GM19043 (cell line): Measurements from ENCODE around the gene PPP1R36.

Experiments
- ATAC-seq: cut with Tn5 transposase; IDR thresholded peaks from one replicate; pipeline ENCODE4 v1.9.1; 2021; ENCODE audit warnings: low read depth; ENCODE audit not compliant: unreplicated experiment

The PPP1R36 gene, protein sequence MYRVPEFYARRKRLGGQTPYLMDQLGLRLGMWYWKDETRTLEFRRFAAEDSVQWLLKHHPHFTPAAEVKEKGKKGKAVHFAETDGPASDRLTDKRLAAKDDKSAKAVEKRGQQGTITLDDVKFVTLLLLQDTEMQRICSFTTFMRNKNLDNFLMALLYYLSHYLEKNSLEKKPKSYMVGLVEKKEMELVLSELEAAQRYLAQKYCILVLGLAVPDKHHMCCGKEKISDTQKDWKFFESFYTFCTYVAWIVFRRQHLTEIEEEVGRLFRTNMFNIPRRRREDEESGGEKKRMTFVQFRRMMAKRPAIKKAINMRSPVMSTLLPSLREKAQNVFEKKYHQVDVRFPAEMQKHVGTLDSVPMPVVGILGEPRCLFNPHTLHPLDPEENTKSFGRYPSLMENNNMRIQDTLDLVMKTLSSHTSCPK

GRCh38 chr14:64549791-64550620, at the start of gene PPP1R36:
Gene PPP1R36, plus strand, starts transcription at chr14:64549961. Its CDS starts 37 bp downstream, at chr14:64549998.
- ATAC-seq, result no peak

DNA sequence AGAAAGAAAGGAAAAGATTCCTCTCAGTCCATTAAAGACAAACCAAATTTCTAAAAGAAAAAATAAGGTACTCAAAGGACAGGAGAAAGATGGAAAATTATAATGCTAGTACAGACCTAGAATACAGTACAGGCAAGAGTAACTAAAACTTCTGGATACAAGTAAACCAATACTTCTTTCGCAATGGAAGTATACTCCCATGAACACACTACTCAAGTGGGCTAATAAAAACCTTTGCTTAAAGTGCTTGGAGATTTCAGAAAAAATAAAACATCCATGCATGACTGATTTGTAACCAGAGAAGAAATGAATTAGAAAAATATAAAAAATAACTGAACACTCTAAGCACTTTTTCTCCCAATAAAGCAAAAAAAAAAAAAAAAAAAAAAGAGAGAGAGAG, 49.7 kb upstream of the PPP1R36 start:
- ATAC-seq, result no peak

DNA sequence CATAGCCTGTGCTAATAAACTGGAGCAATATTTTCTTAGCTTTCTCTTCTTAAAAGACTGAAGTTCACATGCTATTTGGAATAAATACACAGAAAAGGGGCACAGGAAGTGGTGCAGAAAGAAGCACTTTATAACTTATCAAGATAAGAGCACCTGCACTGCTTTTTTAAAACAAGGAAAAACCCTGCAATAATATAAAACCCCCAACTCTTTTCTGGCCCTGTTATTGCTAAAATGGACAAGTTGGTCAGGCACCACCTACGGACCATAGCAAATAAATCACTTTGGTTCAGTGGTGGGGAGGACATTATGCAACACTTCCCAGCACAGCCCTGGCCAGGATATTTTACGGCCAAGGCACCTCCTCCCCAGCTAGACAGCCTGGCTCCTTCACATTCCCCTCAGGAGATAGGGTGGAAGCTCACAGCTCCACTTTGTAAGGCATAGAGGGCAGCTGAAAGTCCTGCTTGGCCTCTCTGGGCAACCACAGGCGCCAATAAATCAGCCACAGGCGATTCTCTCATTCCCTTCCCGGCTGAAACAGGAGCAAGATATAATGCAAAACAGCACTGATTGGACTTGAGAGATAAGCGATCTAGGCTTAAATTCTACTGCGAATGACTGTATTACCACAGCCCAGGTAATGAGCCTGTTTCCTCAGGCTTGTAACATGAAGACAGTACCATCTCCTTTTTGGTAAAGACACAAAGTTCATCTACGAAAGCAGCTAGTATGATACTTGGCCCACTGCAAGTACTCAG, 48.2 kb upstream of the PPP1R36 start:
- ATAC-seq, result no peak

- no peak for ATAC-seq
Observed at GRCh38 chr14:64502456-64502855, 47.3 kb upstream of the PPP1R36 start.

GRCh38 chr14:64502887-64503433, 46.8 kb upstream of the PPP1R36 start:
- peak; percentile 0 for ATAC-seq

DNA sequence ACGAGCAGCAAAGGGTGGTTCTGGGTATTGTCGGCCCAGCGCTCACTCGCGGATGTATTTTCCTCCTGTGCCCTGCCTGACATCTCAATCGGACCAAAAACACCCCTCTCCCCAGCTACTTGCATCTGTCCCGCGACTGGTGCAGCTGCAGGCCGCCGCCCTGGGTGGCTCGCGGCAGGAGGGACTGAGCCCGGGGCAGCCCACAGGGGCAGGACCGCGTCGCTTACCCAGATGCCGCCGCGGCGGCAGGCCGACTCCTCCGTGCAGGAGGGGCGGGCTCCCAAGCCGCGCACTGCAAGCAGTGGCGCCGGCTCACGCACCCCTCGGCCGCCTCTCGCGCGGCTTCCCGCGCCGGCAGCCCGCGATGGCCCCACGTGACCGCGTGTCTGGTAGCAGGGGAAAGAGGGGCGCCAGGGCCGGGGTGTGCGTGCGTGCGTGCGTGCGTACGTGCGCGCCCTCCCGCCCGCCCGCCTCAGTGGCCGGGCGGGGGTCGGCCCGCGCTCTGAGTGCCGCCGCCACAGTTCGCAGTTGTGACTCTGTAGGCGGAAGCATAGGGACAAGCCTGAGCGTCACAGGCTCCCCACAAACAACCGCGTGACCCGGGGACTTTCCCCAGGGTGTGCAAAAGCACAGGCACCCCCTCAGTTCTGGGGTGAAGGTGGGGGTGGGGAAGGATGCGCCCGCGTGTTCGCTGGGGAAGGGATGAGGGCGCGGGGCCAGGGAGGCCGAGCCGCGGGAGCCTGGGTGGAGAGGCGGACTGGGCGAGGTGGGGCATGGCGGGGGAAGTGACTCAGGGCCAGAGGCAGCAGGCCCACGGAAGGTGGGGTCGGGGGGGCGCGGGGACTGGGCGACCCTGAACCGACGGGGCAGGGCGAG, 46.1 kb upstream of the PPP1R36 start, which contains the start of gene ZBTB25:
ZBTB25 (minus strand) TSS at position 405 of the 876 bp plus-strand sequence. CDS start 13,305 bp downstream, outside the sequence.
- peak; percentile 48 for ATAC-seq

DNA sequence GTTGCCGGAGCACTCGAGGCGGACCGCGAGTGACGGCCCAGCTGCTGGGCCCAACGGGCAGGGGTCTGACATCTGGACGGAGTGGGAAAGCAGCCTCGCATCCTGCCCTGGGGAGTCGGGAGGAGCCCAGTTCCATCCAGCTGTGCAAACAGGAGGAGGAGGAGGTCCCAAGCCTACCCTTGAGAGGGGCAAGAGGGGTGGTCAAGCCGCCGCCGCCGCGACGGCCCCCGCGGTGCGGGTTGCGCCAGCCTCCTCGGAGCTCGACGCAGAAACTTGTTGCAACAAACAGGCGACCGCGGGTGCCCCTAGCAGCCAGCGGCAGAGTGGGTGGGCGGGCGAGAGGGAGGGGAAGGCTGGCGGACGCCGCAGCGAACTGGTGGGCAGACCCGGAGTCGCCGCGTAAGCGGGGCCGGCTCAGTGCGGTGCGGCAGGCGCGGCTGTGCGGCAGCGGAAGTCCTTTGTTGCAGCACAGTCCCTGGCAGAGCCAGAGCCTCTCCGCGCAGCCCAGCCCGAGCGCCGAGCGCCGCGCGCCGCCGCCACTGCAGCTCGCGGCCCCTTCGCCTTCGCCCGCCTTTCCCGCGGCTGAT, 45.4 kb upstream of the PPP1R36 start, which contains the start of gene ZBTB1:
ZBTB1 (plus strand) TSS at position 461 of the 587 bp plus-strand sequence. CDS start 16,735 bp downstream, outside the sequence.
- no peak for ATAC-seq

DNA sequence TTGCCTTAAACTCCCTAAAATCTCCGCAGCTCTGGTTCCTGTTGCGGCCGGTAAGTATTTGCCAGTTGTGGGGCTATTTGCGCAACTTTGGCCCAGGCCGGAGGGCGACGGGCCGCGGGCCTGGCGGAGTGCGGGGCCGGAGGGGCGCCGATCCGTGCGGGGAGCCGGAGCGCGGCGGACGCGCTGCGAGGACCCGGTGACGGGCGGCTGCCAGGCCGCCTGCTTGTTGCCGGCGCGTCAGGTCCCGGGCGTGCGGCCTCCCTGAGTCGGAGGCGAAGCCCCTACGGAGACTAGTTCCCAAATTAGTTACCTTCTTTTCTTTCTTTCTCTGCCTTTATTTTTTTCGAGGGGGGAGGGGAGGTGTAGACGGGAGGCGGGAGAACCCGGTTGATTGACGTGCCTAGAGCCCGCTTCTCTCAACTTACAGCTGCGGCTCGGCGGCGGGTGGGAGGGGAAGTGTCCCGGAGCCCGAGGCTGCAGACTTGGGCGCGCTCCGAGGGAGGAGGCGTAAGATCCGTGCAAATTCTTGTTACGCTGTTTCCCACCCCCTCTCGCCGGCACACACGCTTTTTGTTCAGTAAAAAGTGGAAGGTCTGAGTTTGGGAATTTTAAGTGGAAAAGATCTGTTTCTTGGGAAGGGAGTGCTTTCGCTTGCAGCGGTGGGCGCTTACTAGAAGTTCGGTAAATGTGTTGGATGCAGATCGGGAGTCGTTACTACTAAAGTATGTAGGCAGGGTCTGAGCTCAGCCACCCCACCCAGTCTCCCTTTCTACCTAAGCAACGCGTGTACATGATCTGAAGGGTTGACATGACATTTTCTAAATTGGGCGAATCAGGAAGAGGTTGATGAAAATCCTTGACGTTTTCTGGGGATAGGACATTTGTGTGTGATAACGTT, 44.6 kb upstream of the PPP1R36 start:
- peak; percentile 28 for ATAC-seq

- ATAC-seq, result no peak
Observed at GRCh38 chr14:64506721-64507120, 43.0 kb upstream of the PPP1R36 start.

GRCh38 chr14:64507376-64508156, 42.2 kb upstream of the PPP1R36 start:
- ATAC-seq, result no peak

DNA sequence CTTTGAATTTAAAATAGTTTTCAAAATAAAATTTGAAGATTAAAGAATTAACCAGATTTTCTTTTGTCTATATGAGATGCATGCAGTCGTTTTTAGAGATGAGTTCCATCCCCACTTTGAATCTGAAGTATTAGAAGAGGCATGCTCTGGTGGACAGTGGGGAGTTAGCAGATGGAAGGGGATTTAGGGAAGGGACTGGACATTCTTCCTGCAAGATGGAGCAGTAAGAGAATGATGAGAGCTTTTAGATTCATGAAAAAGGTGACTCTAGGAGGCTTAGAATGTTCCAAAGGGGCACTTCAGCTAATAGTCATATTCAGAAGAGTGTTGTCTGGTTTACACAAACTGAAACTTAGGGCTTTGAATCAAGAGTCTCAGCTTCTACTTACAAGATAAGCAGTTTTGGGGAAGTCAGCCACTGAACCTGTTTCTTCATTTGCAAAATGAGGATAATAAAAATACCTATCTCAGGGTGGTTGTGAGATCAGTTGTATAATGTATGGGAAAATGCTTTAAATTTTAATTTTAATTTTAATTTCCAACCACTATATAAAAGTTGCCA, 41.5 kb upstream of the PPP1R36 start:
- no peak for ATAC-seq

DNA sequence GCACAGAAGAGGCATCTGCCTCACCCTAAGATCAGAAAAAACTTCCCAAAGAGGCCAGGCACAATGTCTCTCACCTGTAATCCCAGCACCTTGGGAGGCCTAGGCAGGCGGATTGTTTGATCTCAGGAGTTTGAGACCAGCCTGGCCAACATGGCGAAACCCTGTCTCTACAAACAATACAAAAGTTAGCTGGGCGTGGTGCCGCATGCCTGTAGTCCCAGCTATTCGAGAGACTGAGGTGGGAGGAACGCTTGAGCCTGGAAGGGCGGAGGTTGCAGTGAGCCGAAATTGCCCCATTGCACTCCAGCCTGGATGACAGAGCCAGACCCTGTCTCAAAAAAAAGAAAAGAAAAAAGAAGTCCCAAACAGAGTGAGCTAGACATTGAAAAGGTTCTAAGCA, 40.7 kb upstream of the PPP1R36 start:
- no peak for ATAC-seq

- ATAC-seq, result no peak
Observed at GRCh38 chr14:64510825-64511671, 38.7 kb upstream of the PPP1R36 start.

- ATAC-seq, result no peak
Observed at GRCh38 chr14:64513271-64513670, 36.5 kb upstream of the PPP1R36 start.

GRCh38 chr14:64515053-64515452, 34.7 kb upstream of the PPP1R36 start:
- ATAC-seq, result no peak

DNA sequence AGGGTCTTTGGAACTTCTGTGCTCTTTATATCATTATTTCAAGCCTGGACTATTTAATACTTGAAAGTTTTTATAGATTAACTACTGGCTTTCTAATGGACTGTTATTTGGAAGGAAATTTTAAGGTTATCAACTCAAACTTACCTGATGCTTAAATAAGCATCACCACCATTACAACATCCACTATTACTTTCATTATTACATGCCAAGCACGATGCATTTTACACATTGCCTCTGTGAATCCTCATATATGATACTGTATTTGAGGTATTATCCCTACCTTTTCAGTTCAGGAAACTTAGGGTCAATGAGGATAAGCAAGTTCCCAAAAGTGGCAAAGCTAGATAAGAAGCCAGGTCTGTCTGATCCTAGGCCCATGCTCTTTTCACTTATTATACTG, 32.8 kb upstream of the PPP1R36 start:
- ATAC-seq, result no peak
